Astrocyte of the spinal cord (primary cell): ENCODE measurements around the gene ANKRD7.
A peak's percentile ranks its signal among the peaks of the same experiment; 100 is the strongest.

ENCODE experiments used
- DNase-seq: peaks from one replicate; pipeline ENCODE4 v3.0.0; 2011; ENCODE audit warnings: low read depth, low spot score
- H3K4me3 ChIP-seq: 2 replicates; pipeline ENCODE4 v1.5.1; 2011; ENCODE audit warnings: low read depth, mild to moderate bottlenecking, low read length, moderate library complexity
- in situ Hi-C: cut with HindIII; loops from 2 replicates; pipeline ENCODE4 v1.10.0; 2017; ENCODE audit warnings: low sequenced_read_pairs
- TF ChIP-seq, protein P1 (sequence below): IDR thresholded peaks from 2 replicates; pipeline ENCODE4 v1.5.1; 2012; ENCODE audit warnings: low read depth, mild to moderate bottlenecking, low read length, inconsistent platforms

Gene ANKRD7

DNA sequence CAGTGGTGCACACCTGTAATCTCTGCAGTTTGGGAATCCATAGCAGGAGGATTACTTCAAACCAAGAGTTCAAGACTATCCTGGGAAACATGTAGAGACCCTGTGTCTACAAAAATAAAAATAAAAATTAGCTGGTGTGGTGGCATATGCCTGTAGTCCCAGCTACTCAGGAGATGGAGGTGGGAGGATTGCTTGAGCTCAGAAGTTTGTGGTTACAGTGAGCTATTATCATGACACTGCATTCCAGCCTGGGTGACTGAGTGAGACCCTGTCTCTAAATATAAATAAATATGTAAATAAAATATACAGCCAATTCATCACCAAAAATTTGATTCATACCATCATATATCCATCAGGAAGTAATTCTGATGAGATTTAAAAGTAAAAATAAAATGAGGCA is 60.9 kb downstream of the ANKRD7 start:
- in situ Hi-C loops, result no loop called here
- no peak overlapping the region for H3K4me3 ChIP-seq
- TF ChIP-seq, protein P1, sequence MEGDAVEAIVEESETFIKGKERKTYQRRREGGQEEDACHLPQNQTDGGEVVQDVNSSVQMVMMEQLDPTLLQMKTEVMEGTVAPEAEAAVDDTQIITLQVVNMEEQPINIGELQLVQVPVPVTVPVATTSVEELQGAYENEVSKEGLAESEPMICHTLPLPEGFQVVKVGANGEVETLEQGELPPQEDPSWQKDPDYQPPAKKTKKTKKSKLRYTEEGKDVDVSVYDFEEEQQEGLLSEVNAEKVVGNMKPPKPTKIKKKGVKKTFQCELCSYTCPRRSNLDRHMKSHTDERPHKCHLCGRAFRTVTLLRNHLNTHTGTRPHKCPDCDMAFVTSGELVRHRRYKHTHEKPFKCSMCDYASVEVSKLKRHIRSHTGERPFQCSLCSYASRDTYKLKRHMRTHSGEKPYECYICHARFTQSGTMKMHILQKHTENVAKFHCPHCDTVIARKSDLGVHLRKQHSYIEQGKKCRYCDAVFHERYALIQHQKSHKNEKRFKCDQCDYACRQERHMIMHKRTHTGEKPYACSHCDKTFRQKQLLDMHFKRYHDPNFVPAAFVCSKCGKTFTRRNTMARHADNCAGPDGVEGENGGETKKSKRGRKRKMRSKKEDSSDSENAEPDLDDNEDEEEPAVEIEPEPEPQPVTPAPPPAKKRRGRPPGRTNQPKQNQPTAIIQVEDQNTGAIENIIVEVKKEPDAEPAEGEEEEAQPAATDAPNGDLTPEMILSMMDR, result no peak
- no peak for DNase-seq

DNA sequence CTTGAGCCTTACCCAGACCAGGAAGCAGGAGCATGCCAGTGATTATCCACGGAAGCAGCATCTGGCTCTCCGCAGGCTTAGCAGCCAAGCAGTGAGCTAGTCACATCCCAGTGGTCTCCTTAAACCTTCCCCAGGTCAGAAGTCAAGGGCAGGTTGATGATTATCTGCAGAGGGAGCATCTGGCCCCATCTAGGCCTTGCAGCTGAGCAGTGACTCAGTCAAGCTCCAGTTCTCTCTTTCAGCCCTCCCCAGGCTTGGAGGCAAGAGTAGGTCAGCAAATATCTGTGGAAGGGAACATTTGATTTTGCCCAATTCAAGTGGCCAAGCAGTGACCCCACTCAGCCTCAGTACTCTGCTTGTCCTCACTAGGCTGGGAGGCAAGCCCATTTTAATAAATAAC is 61.6 kb downstream of the ANKRD7 start:
- TF ChIP-seq, protein P1, result no peak

DNA sequence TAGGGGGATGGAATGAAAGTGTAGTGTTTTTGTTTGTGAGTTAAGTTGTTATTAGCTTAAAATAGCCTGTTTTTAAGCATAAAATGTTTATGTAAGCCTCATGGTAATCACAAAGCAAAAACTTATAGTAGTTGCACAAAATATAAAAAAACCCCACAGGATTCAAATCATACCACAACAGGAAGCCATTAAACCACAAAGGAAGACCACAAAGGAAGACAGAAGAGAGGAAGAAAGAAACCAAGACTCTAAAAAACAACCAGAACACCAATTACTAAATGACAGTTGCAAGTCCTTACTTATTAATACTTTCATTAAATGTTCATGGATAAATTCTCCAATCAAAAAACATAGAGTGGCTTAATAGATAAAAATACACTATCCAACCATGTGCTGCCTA is 63.6 kb downstream of the ANKRD7 start:
- peak; percentile 38 for DNase-seq
- TF ChIP-seq, protein P1, result no peak
- H3K4me3 ChIP-seq, result no peak overlapping the region
- in situ Hi-C loops, result no loop called here

More for the DNA sequence above, 61.6 kb downstream of the ANKRD7 start:
- no peak overlapping the region for H3K4me3 ChIP-seq
- DNase-seq, result no peak
- in situ Hi-C loops, result no loop called here

DNA sequence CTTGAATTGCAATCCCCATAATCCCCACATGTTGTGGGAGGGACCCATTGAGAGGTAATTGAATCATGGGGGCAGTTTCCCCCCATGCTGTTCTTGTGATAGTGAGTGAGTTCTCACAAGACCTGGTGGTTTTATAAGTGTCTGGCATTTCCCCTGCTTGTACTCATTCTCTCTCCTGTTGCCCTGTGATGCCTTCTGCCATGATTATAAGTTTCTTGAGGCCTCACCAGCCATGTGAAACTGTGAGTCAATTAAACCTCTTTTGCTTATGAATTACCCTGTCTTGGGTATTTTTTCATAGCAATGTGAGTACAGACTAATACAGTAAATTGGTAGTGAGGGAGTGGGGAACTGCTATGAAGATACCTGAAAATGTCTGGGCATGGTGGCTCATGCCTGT is 65.0 kb downstream of the ANKRD7 start:
- no peak overlapping the region for H3K4me3 ChIP-seq
- no peak for DNase-seq
- in situ Hi-C loops, result no loop called here
- TF ChIP-seq, protein P1, result no peak
